DMS79 treated with DMSO at 0.1 percent for 48 hours (cell line): ENCODE measurements around the gene PCDH8.

Experiments used
- DNase-seq: peaks from one replicate; lab custom pipeline; 2025; lab: John Stamatoyannopoulos, UW

Gene PCDH8, protein sequence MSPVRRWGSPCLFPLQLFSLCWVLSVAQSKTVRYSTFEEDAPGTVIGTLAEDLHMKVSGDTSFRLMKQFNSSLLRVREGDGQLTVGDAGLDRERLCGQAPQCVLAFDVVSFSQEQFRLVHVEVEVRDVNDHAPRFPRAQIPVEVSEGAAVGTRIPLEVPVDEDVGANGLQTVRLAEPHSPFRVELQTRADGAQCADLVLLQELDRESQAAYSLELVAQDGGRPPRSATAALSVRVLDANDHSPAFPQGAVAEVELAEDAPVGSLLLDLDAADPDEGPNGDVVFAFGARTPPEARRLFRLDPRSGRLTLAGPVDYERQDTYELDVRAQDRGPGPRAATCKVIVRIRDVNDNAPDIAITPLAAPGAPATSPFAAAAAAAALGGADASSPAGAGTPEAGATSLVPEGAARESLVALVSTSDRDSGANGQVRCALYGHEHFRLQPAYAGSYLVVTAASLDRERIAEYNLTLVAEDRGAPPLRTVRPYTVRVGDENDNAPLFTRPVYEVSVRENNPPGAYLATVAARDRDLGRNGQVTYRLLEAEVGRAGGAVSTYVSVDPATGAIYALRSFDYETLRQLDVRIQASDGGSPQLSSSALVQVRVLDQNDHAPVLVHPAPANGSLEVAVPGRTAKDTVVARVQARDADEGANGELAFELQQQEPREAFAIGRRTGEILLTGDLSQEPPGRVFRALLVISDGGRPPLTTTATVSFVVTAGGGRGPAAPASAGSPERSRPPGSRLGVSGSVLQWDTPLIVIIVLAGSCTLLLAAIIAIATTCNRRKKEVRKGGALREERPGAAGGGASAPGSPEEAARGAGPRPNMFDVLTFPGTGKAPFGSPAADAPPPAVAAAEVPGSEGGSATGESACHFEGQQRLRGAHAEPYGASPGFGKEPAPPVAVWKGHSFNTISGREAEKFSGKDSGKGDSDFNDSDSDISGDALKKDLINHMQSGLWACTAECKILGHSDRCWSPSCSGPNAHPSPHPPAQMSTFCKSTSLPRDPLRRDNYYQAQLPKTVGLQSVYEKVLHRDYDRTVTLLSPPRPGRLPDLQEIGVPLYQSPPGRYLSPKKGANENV

DNA sequence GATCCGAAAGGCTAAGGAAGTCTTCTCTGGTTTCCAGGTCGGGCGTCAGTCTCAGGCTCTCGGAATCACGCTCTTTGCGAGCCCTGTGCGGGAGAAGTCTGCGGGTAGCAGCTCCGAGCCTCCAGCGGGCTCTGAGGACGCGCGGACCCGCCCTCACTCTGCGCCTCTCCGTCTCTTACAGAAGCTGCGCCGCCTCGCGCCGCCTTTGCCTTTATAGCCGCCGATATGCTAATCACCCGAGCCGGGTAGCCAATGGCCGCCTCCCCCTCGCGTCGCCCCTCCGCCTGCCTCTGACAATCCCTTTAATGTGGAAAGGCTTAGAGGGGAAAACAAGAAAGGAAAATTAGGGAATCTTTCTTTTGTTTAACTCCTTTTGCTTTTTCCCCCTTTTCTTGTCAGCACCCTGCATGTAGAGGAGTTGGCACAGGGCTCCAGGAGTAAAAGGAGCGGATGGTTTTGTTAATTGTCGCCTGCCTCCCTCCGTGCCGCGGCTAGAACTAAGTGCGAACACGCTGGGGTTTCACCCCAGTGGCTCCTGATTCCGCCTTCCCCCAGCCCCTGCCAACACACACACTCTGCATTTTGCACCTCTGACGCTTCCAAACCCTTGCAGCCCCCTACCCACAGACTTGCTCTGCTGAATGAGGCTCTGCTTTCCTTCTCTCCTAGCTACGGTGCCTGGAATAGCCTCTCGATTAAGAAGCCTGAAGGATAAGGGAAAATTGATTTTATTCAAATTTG lies at the start of gene PCDH8:
Gene PCDH8 (minus strand): TSS at position 186 of the 741 bp plus-strand sequence. CDS start 204 bp downstream, outside the sequence.
- DNase-seq = peak; percentile 84

DNA sequence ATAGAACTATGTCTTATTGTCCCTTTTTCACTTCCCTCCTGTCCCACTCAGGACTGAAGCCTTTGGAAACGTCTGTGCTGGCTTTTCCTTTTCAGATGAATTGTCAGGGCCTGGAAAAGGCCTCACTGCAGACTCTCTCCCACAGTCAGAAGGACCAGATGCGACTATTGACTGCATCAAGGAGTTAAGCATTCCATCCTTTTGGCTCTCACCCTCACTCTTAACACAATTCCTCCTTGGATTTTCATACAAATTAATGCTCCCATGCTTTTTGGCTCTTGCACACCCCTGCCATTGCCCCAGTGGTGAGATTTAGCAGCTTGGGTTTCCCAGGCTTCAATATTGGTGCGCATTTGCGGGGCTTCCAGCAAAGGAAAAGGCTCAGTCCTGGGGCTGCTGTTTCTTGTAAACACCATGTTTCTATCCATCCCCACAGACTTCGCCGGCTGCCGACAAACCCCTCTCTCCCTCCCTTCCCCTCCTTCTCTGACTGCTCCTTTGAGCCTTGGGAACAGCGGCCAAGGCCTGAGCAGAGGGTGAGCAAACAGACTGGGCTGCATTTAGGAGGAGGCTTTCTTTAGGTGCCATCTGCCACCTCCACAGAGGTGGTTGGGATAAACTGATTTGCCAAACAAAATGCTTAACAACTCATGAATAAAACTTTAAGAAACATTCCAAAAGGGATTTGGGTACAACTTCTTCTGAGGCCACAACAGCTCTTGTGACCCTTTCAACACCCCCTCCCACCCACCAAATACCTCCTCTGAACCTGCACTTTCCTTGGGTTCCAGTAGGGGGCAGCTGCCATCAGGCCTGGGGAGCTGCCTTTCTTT lies 48.6 kb upstream of the PCDH8 start:
- DNase-seq = no peak

DNA sequence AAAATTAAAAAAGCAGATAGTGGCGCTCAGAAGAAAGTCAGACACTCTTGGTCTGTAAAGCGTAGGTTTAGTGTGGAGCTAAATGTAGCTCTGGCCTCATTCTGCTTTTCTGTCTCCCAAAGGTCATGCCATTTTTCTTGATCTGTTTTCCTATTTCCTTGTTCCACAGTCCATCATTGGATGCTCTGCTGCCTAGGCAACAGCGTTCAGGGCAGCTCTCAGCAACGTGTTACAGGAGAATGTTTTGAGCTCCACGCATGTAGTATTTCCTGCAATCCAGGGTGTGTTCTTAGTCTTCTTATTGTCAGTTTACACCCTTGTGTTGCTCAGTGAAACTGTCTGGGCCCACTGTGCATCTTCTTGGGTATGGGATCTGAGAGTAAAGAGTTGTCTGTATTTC lies 46.0 kb upstream of the PCDH8 start:
- peak; percentile 12 for DNase-seq

DNA sequence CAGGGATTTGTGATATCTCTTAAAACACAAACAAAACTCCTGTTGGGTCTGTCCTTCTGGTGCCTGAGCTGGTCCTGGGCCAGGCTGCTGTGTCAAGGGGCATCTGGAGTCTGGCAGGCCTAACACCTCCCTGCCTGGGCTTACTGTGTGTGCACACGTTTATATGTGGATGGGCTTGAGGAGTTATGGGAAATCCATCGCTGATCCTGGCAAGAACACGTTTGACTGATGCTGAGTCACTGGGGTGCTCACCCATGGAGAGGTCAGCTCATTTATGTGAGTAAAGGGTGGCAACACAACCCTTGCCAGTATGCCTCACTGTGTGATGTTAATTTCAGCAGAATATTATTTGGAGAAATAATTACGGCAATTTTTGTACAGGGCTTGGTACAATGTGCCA lies 44.5 kb upstream of the PCDH8 start:
- no peak for DNase-seq

DNA sequence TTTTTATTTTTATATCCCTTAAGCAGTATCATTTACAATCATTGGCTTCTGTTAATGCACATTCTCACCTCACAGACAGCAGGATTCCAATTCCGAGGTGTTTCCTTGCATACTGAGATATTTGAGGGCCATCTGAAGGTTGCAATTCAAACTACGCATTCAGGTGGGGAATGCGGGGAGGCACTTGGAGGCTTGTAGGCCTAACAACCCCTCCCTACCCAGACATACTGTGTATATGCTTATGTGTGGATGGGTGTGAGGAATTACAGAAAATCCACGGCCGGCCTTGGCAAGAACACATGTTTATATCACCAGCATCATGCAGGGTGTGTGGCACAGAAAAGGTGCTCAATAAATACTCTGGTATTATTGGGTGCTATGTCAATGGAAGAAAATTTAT lies 43.3 kb upstream of the PCDH8 start:
- DNase-seq = no peak

DNA sequence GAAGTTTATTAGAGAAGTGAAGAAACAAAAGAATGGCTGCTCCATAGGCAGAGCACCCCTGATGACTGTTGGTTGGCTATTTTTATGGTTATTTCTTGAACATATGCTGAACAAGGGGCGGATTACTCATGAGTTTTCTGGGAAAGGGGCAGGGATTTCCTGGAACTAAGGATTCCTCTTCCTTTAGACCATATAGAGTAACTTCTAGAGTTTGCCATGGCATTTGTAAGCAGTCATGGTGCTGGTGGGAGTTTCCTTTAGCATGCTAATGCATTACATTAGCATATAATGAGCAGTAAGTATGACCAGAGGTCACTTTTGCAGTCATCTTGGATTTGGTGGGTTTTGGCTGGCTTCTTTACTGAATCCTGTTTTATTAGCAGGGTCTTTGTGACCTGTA lies 38.7 kb upstream of the PCDH8 start:
- no peak for DNase-seq

DNA sequence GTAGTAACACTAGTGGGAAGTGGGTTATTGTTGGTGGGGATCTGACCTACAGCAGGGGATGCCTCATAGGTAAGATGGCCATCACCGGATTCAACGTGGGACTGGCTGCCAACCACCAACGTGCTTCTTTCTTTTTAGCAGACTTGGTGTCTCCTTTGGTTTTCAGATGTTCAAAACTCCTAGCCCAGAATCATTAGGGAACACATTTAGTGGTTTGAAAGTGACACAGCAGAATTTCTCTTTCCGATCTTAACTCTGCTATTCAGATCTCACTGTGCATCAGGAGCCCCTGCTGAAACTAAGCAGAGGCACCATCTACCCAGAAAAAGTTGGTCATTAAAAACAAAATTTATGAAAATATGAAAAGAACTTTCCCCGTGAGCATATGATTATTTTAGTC lies 36.7 kb upstream of the PCDH8 start:
- no peak for DNase-seq

DNA sequence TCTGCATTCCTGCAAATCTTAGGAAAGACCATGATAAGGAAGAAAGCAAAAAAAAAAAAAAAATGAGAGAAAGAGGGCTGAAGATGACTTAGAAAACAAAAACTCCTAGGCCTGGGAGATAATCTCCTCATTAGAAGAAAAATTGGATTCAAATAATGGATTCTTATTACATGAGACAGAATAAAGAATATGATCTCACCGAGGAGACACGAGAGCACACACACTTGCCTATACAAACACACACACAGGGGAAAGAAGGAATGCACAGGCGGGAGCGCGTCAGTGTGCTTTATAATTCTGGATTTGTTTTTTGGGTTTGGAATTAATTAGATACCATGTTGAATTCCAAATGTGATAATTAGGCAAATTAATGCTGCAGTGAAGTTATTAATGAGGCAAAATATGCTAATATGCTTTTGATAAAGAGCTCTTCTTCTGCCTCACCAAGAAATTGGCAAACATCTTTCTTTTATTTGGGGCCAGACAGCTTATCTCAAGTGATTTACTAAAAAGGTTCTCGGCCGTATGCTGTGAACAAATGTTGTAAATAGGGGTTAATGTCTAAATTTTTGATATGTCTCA lies 36.1 kb upstream of the PCDH8 start:
- DNase-seq = no peak

DNA sequence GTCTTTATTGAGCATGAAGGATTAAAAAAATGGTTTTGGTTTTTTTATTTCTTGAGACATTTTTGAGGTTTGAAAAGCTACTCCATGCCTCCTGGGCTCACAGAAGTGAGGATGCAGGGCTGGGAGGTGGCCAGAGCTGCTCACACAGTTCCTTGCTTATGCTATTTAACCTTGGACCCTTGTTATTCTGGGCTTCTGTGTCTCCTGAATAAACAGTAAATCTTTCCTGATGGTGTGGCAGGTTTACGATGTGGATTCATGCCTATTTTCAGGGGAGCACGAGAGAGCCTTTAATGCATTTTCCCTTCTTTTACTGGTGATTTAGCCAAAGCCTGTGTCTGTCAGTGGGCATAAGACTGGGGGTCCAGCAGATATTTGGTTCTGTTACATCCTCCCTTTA lies 34.3 kb upstream of the PCDH8 start:
- no peak for DNase-seq

DNA sequence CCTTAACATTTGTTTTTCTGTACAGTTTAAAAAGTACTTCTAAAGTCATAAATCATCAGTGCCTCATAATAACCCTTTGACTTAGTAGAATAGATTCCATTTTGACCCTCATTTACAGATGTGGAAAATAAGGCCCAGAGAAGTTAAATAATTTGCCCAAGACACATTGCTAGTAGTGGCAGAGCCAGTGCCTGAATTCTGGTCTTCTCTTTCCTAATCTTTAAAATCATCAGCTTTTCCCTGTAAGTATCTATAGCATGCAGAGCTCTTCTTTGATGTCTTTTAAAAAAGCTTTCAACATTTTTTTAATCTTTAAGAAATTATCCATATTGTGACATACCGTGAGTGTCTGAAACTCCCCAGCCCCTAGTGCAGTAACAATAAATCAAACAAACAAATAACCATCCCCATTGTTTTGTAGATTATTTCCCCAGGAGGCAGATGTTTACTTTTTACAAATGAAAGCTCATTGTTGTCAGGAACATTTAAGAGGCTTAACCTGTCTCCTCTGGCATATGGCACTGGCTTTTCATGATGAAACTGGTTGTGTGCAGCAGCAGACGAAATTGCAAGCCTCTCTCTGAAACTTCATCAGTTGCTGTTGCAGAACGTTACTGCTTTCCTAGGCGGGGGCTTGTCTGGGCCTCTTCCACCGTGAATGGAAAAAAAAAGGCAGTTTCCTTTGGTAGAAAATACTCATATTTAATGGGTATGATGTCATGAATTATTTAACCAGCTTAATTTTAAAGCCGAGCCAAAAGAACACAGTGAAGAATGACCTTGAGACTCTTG lies 31.7 kb upstream of the PCDH8 start:
- peak; percentile 69 for DNase-seq

DNA sequence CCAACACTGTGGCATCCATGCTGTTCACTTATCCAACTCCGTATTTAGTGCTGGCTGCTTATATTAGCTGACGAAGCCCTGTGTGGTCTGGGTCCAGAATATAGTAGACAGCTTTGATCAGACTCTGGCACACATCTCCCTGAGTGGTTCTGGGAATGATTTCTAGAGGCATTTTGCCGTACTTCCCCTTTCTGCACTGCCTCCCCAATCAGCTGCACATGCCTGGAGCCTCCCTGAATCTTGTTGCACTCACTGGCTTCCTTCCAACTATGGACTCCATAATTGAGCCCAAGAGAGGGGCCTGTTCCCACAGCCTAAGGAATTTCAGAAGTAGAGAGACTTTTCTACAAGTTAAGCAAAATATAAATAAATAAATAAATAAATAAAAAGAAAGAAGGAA lies 30.4 kb upstream of the PCDH8 start:
- no peak for DNase-seq

DNA sequence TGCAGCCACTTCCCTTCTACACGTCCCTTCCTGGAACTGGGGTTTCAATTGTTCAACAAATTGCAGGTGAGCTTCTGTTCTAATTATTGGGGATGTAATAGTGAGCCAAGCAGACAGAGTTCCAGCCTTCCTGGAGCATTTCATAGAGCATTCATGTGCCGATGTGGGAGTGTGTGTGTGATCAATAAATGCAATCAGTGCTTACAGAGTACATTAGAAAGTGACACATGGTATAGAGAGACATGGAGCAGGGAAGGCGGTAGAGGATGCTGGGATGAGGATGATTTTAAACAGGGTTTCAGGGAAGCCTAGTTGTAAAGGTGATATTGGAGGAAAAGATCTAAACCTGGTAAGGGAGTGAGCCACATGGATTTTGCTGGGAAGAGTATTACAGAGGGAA lies 21.7 kb upstream of the PCDH8 start:
- DNase-seq = no peak

DNA sequence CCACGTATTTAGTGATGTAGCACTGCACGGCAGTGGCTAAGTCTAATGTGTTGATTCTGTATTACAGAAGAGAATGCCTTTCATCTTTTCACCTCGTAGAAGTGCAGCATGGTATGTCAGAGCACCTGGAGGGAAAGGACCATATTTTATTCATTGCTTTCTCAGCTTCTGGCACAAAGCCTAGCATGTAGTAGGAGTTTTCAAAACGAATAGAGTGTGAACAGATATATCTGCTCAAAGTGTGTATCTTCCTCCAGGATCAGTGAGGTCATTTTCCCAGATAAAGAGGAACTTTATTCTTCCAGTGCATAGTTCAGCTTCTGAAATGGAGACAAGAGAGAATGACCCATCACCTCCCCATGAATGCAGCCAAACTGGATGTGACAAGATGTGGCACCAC lies 21.2 kb upstream of the PCDH8 start:
- peak; percentile 18 for DNase-seq

DNA sequence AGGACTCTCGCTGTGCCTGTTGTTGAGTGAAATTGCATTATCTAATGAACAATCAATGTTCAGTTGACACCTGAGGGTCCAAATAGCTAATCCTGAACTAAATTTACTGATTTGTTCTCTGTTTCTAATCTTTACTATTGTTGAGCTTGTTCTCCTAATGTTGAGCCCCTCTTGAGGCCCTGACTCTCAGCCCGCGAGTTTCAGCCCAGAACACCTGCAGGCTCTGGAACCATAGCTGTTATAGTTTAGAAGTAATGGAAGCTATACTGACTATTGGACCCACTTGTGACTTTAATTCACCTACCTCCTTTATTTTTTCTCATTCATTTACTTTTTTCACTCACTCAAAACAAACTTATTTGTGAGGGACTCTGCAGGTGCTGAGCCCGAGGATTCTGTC lies 20.6 kb upstream of the PCDH8 start:
- DNase-seq = no peak

DNA sequence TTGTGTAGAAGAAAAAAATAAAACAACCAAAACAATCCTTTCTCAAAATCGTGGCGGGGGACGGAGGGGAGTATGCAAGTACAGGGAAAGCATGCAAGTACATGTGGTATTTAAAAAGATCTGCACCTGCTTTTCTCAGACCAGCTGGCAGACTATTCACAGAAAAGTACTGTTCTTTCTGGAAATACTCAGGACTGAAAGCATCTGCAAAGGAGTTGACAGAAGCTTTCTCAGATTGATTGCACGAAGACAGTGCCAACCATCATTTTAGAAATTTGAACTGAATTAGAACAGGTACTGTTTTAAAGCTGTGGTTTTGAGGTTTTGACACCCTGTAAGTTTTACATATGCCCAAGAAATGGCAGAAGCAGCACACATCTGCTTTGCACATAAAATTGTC lies 19.8 kb upstream of the PCDH8 start:
- DNase-seq = peak; percentile 15

DNA sequence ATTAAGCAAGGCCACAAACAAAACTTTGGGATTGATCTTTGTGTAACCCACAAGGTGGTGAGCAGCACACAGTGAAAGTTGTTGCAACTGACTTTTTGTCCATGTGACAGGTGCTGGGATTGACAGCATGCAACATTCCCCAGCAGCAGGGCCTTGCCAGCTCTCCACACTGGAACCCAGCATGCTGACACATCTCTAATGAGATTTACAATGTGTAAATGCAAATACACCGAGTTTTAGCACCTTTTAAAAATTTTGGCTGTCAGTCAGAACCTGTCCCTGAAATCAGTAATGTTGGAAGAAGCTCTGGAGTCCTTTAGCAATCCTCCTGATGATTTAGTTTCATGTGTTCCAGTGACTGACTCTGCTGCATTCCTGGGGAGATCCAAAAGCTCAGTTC lies 16.5 kb upstream of the PCDH8 start:
- no peak for DNase-seq

DNA sequence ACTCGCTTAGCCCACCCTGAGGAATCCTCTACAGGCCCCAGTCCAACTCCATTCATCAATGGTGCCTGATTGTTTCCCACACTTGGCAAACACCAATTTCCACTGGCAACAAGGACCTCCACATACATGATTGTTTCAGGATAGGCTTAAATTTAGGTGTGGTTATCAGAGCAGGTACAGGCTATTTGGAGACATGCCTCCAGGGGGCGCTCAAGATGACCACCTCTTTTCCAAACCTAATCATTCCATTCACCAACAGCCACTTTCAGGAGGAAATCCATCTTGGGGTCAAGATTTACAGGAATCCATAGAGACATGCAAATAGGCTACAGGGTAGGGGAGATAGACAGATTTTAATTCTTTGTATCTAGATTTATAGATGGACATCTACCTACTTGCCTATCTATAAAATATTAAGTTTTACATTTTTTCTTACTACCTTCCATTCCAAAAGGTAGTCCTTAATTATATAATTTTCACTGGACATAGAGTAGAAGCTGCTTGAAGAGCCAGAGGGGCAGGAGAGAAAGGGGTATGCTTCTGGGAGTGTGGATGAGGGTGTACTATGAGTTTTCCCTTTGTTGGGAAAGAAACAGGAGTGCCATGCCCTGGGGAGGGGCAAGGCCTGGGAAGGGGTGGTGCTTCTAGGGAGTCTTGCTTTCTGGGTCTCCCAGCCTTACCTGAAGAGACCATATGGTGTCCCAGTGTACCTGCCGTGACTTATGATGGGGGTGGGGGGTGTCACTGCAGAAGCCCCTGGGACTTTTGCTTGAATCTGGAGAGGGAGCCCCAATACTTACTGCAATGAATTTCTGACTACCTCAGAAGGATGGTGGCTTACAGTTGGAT lies 14.1 kb upstream of the PCDH8 start:
- no peak for DNase-seq

DNA sequence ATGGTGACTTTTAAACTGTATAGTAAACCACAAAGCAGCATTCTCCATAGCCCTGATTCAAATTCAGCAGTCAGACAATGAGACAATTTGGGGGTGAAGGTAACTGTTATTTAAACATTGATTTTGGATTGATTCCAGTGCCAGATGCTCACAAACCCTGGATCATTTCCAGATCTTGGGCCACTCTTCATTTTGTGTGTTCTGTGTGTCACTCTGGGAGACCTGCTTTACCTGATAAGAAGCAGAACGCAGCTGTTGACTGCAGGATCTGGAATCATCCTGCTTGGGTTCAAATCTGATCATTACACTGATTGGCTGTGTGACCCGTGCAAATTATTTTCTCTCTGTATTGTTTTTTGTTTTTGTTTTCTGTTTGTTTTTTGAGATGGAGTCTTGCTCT lies 4.0 kb upstream of the PCDH8 start:
- peak; percentile 72 for DNase-seq
